GM18499 (cell line): ENCODE data around the gene CNN1.
A peak's percentile ranks its signal among the peaks of the same experiment; 100 is the strongest.

Experiments
- ATAC-seq: cut with Tn5 transposase; IDR thresholded peaks from one replicate; pipeline ENCODE4 v1.9.1; 2021; ENCODE audit warnings: moderate number of reproducible peaks; ENCODE audit not compliant: insufficient read depth, unreplicated experiment

CNN1 gene

DNA sequence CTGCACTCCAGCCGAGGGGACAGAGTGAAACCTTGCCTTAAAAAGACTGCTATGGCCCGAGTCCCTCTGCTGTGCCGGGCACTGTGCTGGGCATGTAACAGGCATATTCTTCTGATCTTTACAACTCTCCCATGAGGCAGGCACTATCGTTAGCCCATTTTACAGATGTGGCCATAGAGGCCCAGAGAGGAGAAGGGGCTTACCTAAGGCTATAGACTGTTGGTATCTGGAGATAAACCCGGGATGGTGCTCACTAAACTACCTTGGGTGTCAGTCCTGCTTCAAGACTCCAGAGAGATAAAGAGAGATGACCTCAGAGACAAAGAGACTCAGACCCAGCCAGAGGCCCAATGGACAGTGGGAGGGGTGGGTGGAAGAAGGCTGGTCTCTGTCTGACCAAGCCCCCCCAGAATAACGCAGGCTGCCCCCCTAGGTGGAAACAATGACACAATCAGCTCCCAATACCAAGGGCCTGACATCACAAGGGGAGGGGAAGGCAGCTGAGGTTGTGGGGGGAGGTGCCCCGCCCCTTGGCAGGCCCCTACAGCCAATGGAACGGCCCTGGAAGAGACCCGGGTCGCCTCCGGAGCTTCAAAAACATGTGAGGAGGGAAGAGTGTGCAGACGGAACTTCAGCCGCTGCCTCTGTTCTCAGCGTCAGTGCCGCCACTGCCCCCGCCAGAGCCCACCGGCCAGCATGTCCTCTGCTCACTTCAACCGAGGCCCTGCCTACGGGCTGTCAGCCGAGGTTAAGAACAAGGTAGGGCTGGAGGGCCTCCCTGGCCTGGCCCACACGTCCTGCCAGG lies at the start of gene CNN1:
Gene CNN1 (plus strand): TSS at position 620 of the 805 bp plus-strand sequence. CDS start 77 bp downstream, at position 697.
- no peak for ATAC-seq

DNA sequence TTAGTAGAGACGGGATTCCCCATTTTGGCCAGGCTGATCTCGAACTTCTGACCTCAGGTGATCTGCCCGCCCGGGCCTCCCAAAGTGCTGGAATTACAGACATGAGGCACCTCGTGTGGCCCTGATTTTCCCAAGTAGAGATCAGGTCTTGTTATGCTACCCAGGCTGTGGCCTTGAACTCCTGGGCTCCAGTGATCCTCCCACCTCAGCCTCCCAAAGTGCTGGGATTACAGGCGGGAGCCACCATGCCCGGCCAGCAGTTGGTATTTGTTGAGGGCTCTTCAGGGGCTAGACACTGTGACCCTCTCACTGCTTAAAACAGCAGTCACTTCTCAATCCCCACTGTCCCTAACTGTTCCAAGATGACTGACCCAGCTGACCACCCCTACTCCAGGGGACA lies 49.3 kb upstream of the CNN1 start:
- ATAC-seq, result no peak

DNA sequence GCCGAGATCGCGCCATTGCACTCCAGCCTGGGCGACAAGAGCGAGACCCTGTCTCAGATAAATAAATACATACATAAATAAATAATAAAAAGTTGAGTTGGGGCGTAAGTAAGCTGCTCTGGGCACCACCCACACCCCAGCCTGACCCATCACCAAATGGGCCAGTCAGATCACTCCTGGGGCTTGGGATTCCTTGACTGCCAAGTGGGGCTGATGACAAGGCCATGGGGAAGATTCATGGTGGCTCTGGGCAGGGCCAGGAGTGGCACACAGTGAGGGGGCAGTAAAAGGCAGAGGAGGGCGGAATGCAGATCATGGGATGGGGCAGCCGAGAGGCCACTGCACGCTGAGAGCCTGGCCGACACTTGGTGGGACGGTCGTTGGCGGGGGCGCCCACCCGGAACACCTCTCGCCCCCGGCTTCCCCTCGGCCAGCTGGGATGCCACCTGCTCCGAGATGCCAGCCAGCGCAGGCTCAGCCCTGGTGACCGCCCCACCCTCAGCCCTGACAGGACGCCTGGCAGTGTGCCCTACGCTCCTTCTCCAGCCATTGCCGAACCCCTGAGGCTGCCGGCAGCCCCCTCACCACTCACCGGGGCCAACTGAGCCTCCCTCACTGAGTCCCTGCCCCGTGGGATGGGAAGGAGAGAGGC lies 43.9 kb upstream of the CNN1 start:
- ATAC-seq, result no peak

DNA sequence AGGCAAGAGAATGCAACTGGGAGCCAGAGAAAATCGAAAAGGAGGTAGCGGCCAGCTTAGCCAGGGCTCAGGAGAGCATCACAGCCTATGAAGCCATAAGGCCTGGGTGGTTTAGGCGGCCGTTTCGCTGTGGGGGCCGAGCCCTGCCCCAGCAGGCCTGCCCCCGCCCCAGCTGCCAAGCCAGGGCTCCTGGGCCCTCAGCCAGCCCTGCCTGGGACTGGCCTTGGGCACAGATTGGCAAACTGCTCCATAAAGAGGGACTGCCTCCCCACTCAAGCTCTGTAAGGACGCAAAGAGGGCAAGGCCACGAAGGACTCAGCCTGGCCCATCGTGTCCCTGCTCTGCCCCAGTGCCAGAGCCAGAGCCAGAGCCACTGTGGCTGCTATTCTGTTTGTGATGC lies 43.2 kb upstream of the CNN1 start:
- ATAC-seq, result no peak

DNA sequence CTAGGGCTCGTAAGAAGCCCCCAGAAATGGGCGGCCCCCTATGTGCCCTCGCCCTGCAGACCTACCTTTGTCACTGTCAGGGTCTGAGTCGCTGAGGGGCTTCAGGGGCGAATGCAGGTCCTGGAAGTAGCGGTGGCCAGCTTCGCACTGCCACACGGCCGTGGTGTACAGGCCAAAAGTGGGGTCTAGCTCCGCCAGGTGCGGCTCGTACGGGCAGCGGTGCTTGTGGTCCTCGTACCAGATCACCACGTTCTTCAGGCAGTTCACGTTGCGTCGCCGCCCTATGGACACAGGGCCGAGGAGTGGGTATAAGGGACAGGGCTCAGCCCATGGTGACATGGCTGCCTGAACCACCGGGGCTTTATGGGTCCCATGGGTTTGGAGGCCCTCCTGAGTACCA lies 42.8 kb upstream of the CNN1 start:
- no peak for ATAC-seq

DNA sequence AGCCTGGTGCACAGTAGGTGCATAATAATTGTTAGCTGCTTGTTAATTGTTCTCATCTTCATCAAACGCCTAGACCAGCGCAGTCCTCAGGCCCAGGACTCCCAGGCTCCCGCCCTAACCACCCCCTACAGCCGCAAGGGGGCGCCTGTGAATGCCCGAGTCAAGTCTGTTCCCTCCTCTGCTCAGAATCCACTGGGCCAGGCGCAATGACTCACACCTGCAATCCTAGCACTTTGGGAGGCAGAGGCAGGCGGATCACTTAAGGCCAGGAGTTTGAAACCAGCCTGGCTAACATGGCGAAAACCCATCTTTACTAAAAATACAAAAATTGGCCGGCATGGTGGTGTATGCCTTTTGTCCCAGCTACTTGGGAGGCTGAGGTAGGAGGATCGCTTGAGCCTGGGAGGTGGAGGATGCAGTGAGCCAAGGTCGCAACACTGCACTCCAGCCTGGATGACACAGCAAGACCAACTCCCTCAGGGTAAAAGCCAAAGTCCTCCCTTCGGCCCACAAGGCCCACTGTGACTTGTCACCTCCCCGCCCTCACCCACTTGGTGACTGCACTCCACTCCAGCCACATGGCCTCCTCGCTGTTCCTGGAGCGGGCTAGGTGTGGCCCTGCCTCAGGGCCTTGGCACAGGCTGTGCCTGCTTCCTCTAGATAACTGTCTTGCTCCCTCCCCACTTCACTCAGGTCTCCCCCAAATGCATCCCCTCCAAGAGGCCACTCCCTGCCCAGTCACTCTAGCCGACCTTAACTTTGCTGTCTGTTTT lies 42.1 kb upstream of the CNN1 start:
- ATAC-seq, result no peak

DNA sequence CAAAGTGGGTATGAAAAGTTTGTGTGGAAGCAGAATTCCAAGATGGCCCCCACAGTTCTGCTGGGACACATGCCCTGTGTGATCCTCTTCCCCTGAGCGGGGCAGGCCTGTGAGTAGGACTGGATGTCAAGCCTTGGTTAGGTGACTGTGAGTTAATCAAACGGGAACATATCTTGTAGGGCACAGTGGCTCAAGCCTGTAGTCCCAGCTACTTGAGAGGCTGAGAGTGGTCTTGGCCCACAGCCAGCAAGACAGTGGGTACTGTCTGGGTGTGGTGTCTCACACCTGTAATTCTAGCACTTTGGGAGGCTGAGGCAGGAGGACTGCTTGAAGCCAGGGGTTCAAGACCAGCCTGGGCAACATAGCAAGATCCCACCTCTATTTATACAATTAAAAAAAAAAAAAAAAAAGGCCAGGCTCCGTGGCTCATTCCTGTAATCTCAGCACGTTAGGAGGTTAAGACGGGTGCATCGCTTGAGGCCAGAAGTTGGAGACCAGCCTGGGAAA lies 39.4 kb upstream of the CNN1 start:
- ATAC-seq, result no peak

DNA sequence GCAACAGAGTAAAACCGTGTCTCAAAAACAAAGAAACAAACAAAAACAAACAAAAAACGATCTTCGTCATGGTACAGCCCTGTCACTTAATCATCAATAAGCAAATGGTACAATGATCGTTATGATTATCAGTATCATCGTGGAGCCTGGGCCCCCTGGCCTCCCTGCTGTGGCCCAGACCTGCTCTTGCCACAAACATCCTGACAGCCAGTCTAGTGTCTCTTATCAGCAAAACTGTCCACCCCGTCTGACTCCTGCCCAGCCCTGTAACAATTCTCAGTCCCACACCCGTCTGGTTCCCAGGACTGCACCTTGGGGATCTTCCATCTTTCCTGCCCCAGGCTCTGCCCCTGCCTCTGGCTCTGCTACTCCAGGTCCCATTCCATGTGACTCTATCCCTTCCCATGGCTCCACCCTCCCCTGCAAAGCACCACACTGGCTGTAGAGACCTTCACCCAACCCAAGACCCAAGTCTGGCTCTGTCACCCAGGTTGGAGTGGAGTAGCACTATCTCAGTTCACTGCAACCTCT lies 38.7 kb upstream of the CNN1 start:
- no peak for ATAC-seq

DNA sequence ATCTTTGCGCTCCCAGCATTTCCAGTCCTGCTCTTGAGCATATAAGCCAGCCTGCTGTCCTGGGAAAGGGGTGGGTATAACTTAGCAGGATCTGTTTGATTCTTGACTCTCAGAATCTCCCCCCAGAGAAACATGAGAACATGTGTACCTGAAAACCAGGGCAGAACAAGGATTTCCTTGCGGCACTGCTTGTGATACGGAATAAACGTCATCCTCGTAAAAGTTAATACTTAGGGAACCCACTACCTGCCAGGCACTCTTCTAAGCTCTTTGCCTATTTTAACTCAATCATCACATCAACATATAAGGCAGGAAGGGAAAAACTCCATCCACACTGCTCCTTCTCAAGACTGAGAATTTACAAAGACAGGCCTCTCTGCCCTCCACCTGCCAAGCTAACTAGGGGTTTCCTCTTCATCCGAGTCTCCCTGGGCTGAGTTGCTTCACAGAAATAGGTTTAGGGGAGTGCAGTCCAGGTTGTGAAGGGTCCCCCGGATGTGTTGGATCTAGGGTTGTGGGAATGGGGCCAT lies 34.1 kb upstream of the CNN1 start:
- no peak for ATAC-seq

DNA sequence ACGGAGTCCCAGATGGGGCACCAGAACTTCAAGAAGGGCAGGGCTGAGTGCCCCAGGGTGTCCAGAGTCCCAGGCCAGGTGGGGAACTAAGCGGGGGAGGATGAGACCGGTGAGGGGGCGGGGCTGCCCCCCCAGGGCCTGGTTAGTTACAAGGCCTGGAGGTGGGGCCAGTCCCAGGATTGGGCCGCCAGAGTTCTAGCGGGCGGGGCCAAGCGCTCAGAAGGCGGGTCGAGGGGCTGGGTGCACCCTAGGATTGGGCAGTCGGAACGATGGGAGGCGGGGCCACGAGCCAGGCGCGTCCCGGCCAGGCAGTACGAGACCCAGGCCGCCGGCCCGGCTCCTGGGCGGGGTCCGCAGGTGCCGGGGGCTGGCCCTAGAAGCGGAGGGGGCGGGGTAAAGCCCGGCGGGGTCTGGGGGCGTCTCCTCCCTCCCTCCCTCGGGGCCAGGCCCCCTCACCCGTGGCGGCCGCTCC lies 33.6 kb upstream of the CNN1 start:
- peak; percentile 62 for ATAC-seq

DNA sequence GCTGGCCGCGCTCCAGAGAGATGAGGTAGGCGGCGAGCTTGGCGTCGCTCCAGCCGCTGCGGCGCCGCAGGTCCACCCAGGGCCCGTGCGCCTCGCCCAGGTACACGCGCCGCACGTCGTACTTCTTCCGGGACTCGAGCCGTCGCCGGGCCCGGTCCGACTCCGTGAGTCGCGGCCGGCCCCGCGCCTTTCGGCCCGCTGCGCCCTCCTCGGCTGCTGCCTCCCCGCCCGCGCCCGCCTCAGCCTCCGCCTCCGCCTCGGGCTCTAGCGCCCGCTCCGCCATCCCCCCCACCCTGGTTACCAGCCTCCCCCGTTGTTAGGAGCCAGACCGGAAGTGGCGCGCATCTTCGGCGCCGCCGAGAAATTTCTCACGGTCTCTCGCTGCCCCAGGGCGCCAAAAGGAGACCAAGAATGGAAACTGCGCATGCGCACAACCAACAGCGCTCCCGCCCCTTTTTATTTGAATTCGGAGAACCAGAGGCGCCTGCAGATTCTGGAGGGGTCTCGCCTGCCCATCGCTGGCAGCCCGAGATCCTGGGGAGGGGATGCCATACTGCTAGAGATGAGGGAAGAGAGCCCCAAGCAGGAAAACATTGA lies 33.0 kb upstream of the CNN1 start, which contains the start of gene ZNF653:
Gene ZNF653 (minus strand): TSS at position 336 of the 597 bp plus-strand sequence. CDS start 53 bp downstream, at position 283.
- ATAC-seq, result peak; percentile 29

DNA sequence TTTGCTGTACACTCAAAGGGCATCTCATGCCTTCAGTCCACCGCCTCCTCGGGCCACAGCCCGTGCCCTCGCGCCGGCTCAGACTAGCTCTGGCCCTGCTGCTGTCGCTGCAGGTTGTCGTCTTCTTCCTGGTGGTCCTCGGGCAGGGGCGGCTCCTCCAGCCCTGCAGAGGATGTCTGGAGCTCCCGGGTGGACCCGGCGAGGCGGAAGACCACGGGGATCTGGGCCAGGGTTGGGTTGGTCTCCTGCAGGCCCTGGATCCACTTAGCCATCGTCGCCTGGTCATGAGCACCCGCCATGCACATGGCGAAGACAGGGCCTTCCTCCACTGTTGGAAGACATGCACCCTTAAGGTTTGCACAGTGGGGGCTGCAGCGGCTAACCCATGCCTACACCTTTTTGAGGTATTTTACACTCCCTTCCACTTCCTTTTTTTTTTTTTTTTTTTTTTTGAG lies 32.5 kb upstream of the CNN1 start:
- ATAC-seq, result peak; percentile 33

DNA sequence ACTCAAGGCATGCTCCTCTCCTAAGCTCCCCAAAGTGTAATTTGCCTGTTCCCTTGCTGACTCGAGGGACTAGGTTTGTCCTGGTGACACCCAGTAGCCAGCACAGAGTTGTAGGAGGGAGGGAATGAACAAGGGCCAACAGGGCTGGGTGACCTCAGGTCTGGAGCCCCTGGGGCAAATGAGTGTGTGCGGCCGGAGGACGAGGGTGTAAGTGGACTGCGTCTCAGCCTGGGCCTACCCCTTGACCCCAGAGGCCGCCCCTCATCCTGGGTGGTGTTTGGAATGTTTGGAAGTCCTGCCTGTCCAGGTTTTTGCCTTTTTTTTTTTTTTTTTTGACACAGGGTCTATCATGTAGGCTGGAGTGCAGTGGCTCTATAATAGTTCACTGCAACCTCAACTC lies 31.7 kb upstream of the CNN1 start:
- ATAC-seq, result no peak

DNA sequence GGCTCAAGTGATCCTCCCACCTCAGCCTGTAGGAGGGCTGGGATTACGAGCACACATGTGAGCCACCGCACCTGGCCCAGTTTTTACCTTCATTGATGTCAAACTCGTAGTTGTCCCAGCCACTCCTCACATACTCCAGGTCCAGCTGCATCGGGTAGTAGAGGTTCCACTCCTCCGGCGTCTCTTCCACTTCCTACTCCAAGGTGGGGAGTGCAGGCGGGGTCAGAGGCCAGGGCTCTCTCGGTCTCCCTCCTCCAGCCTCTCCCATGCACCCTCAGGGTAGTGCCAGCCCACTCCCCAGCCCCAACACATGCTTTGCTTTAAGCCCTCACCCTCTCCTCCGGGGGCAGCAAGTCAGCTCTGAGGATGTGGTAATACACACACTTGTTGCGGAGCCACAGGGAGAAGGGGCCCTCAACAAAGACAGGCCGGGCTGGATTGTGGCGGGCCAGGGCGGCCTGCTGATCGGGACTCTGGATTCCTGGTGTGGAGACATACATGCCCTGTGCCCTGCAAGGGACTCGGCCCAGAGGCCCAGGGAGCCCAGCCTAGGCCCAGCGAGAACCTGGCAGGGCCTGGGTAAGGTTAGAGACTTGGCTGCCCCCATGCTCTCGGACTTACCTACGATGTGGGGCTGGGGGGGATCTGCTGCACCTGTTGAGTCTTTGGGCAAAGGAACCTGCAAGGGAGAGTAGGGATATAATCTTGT lies 31.1 kb upstream of the CNN1 start:
- ATAC-seq, result no peak

DNA sequence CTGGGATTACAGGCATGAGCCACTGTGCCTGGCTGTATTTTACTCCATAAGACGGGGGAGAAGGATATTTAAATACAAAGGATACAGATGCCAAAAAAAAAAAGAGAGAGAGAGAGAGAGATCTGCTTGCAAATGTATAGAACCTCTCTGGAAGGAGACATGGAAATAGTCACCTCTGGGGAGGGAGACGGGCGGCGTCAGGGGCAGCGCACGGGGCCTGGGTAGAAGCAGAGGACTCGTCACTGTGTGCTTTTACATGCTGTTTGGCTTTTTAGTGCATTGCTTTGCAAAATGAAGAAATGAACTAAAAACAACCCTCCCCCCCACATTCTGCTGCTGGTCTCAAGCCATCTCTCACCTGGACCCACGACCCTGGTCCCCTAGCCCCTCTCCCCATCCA lies 28.2 kb upstream of the CNN1 start:
- no peak for ATAC-seq

DNA sequence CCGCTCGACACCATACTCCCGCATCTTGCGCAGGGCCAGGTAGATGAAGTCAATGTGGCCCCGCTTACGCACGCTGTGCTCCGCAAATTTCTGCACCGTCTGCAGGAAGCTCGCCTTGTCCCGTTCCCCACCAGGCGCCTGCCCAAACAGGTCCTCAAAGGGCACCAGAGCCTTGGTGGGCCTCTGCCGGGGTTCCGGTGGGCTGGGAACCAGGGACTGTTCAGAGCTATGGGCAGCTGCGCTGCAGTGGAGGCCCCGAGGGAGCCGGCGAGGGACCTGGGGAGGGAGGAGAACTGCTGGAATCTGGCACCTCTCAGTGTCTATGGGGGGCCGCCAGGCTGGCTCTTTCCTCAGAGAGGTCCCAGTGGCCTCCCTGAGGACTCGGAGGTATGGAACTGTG lies 24.7 kb upstream of the CNN1 start:
- no peak for ATAC-seq

DNA sequence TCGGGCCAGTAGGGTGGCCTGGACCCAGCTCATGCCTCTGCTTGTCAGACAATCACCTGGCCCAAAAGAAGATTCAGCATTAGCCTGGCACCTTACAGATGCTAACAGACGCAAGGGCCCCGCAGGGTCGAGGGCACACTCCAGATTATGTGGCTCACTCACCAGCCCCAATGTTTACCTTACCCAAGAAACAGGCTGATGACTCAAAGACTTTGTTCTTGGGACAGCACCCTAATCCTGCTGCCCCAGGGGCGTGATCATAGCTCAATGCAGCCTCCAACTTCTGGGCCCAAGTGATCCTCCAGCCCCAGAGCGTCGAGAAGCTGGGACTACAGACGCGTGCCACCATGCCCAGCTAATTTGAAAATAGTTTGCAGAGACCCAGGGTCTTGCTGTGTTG lies 19.5 kb upstream of the CNN1 start:
- no peak for ATAC-seq

DNA sequence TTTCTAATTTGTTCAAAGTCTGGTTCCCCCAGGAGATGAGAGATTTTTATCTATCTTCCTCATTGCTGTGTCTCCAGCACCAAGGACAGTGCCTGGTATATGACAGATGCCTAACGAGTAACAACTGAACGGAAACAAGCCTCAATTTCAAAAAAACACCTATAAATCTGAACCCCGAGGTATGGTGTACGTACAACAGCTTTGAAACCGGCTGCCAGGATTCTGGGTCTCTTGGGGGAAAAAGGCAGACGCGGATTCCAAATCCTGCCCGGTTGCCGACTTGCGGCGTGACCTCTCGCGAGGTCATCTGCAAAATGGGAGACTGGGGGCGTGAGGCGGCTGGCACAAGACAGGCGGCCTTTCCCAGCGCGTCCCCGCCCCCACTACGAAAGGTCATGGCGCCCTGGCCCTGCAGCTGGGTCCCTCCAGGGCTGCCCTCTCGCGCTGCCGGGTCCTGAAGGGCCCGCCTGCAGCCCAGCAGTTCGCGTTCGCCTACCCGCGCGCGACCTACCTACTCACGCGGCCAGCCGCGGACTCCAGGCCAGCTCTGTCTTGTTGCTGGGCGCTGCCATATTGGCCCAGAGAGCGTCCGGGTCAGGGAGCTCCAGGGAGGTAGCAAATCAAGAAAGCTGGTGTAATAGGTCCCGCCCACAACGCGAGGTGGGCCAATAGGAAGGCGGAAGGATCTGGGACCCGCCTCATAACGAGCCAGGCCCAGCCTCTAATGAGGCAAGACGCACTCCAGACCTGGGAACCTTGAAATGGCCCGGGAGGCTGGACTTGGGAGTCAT lies 9.9 kb upstream of the CNN1 start, which contains the start of gene ECSIT:
Gene ECSIT (minus strand): TSS at position 584 of the 791 bp plus-strand sequence. CDS start 9,964 bp downstream, outside the sequence.
- no peak for ATAC-seq
